ENCODE results near the gene DBR1. TPM values are rescaled to one million over a fixed set of nuclear protein-coding genes. Genes with fewer than 3 reads are reported as not detected.
A peak's percentile ranks its signal among the peaks of the same experiment; 100 is the strongest.

DBR1 gene
- total and polyA plus RNA-seq, 2 of the 13 experiments (the other 11 are each of a cell fraction or from before 2014, with no cell fraction given): 6.4 to 16.7 TPM

GRCh38 chr3:138187296-138188012 lies 12.7 kb upstream of the DBR1 start, which contains the start of gene ARMC8 (continued):
- TF ChIP-seq ZFP91 (CRISPR knock-in tag; IDR thresholded peaks at IDR 0.05; ENCODE audit: borderline replicate concordance) (peak; percentile 89; the same call in 1 of the 2 replicates), ZNF549 (CRISPR knock-in tag; IDR thresholded peaks at IDR 0.05) (no peak), SKIL (CRISPR knock-in tag; IDR thresholded peaks at IDR 0.05; ENCODE audit: borderline replicate concordance) (no peak), PCBP2 (optimal IDR thresholded peaks at IDR 0.05; ENCODE audit: low read depth, low read length, poor library complexity, severe bottlenecking) (no peak), HMGXB3 (CRISPR knock-in tag; IDR thresholded peaks at IDR 0.05; ENCODE audit: borderline replicate concordance) (no peak), ZNF292 (CRISPR knock-in tag; IDR thresholded peaks at IDR 0.05; ENCODE audit: borderline replicate concordance, low read depth) (peak; percentile 29; the same call in 1 of the 2 replicates), ZNF530 (CRISPR knock-in tag; IDR thresholded peaks at IDR 0.05; ENCODE audit: low read depth) (no peak), PRMT3 (CRISPR knock-in tag; IDR thresholded peaks at IDR 0.05; ENCODE audit: borderline replicate concordance, low read depth) (no peak), NFYC (CRISPR knock-in tag; IDR thresholded peaks at IDR 0.05) (no peak), PITX1 (CRISPR knock-in tag; IDR thresholded peaks at IDR 0.05) (peak; percentile 31; the same call in 1 of the 2 replicates), ZUFSP (CRISPR knock-in tag; IDR thresholded peaks at IDR 0.05; ENCODE audit: borderline replicate concordance) (no peak), ZNF780A (CRISPR knock-in tag; IDR thresholded peaks at IDR 0.05) (no peak), ARID3A (IDR thresholded peaks at IDR 0.05; ENCODE audit: low read depth, low read length) (no peak), ZNF230 (CRISPR knock-in tag; IDR thresholded peaks at IDR 0.05) (peak; percentile 66; the same call in 1 of the 2 replicates), FOXK2 (IDR thresholded peaks at IDR 0.05) (no peak)
